Measurements from ENCODE around the gene HIRIP3.

DNA sequence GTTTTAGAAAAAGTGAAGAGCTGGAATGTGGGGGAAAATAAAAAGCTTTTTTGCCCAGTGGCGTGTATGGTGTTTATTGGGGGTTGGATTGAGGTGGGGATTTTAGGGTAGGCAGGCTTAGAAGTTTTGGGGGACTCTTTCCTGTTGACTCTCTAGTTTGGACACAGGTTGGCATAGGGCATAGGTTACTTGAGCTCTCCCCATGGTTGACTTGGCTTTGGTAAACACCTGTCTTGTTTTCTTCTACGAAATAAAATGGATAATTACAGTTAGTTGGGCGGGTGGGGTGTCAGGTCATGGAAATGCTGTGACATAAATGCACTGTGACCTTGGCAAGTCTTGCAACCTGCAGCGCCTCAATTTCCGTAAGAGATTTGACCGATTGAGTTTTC lies 22.4 kb downstream of the HIRIP3 start:
- TF ChIP-seq EZH2phosphoT487 (IDR thresholded peaks at IDR 0.05; ENCODE audit: insufficient read depth, low read depth) = no peak
- TF ChIP-seq EZH2 (IDR thresholded peaks at IDR 0.05; ENCODE audit: insufficient read depth, poor library complexity, severe bottlenecking) = no peak

Measured in GM23248 (cell line).